CD14-positive monocyte (primary cell): Measurements from ENCODE around the gene MAD1L1. TPM values are rescaled to one million over a fixed set of nuclear protein-coding genes. Genes with fewer than 3 reads are reported as not detected.

Experiments
- DNase-seq, 3 donors: peaks; one replicate each; pipeline ENCODE4 v3.0.0-alpha.2; 2011 to 2022
- H2AFZ ChIP-seq: 2 replicates; pipeline ENCODE4 v1.6.0; 2012; ENCODE audit warnings: mild to moderate bottlenecking, low read depth, low read length, inconsistent platforms; ENCODE audit not compliant: insufficient read depth, poor library complexity, severe bottlenecking
- H3K27ac ChIP-seq, 2 donors: 1 replicate in 1 of 2; 2 replicates in 1 of 2; pipeline ENCODE4 v1.5.1; 2012 to 2013; ENCODE audit warnings: low read length in 2 of 2, control low read depth in 1 of 2, inconsistent platforms in 1 of 2, low read depth in 1 of 2, mild to moderate bottlenecking in 1 of 2
- H3K27me3 ChIP-seq, 2 donors: one replicate each; pipeline versions ENCODE4 v1.6.0 to v1.6.1; 2011 to 2013; ENCODE audit warnings: low read length in 2 of 2; ENCODE audit not compliant: control insufficient read depth in 2 of 2, insufficient read depth in 2 of 2
- H3K36me3 ChIP-seq, 2 donors: replicated peaks in 1 of 2; 1 replicate in 1 of 2; 2 replicates in 1 of 2; pipeline versions ENCODE4 v1.5.1 to v1.6.1; 2012 to 2013; ENCODE audit warnings: low read length in 2 of 2, control low read depth in 1 of 2, inconsistent platforms in 1 of 2, mild to moderate bottlenecking in 1 of 2; ENCODE audit not compliant: insufficient read depth in 2 of 2, control insufficient read depth in 1 of 2
- H3K4me1 ChIP-seq, 2 donors: 1 replicate in 1 of 2; 2 replicates in 1 of 2; pipeline versions ENCODE4 v1.5.1 to v1.6.1; 2012 to 2013; ENCODE audit warnings: low read length in 2 of 2, control low read depth in 1 of 2, inconsistent platforms in 1 of 2, mild to moderate bottlenecking in 1 of 2, moderate library complexity in 1 of 2; ENCODE audit not compliant: insufficient read depth in 2 of 2, control insufficient read depth in 1 of 2
- H3K4me2 ChIP-seq: replicated peaks from 2 replicates; pipeline ENCODE3; 2012; ENCODE audit warnings: low read length, moderate library complexity, mild to moderate bottlenecking; ENCODE audit not compliant: poor library complexity, severe bottlenecking; ENCODE audit errors: extremely low read depth
- H3K4me3 ChIP-seq, 3 experiments: fragments of 200-600 bp in 1 of 3; sonication (generic) in 1 of 3; replicated peaks in 1 of 3; 1 replicate in 2 of 3; 2 replicates in 1 of 3; pipeline ENCODE4 v1.5.1; 2011 to 2013; ENCODE audit warnings: low read length in 3 of 3, mild to moderate bottlenecking in 3 of 3, control low read depth in 2 of 3, low read depth in 2 of 3, inconsistent platforms in 1 of 3, moderate library complexity in 1 of 3
- H3K79me2 ChIP-seq: 2 replicates; pipeline ENCODE4 v1.6.0; 2012; ENCODE audit warnings: mild to moderate bottlenecking, control low read depth, inconsistent platforms, low read length, moderate library complexity; ENCODE audit not compliant: insufficient read depth
- H3K9ac ChIP-seq: 2 replicates; pipeline ENCODE4 v1.6.0; 2017; ENCODE audit warnings: low read length, mild to moderate bottlenecking; ENCODE audit not compliant: insufficient read depth, poor library complexity, severe bottlenecking
- H3K9me3 ChIP-seq, 2 donors: replicated peaks in 1 of 2; 1 replicate in 1 of 2; 2 replicates in 1 of 2; pipeline versions ENCODE4 v1.5.1 to v1.6.1; 2012 to 2013; ENCODE audit warnings: low read length in 2 of 2, control low read depth in 1 of 2; ENCODE audit not compliant: control insufficient read depth in 1 of 2, insufficient read depth in 1 of 2
- H4K20me1 ChIP-seq: 2 replicates; pipeline ENCODE4 v1.6.0; 2012; ENCODE audit warnings: mild to moderate bottlenecking, low read length, control low read depth, moderate library complexity; ENCODE audit not compliant: insufficient read depth
- H3K27ac Mint-ChIP-seq, 7 donors: one replicate each; pipeline ENCODE4 v1.8.0; 2020; ENCODE audit warnings: mild to moderate bottlenecking in 7 of 7, mixed read lengths in 7 of 7, moderate library complexity in 6 of 7, inconsistent platforms in 2 of 7
- H3K27me3 Mint-ChIP-seq, 3 donors: one replicate each; pipeline ENCODE4 v1.8.0; 2021 to 2022; ENCODE audit warnings: low read depth in 3 of 3, mild to moderate bottlenecking in 3 of 3, mixed read lengths in 3 of 3, moderate library complexity in 3 of 3, inconsistent platforms in 1 of 3
- H3K36me3 Mint-ChIP-seq, 2 donors: one replicate each; pipeline ENCODE4 v1.8.0; 2020; ENCODE audit warnings: mixed read lengths in 2 of 2, inconsistent platforms in 1 of 2, mild to moderate bottlenecking in 1 of 2
- H3K4me1 Mint-ChIP-seq: one replicate; pipeline ENCODE4 v1.8.0; 2020; ENCODE audit warnings: mild to moderate bottlenecking, mixed read lengths
- H3K4me3 Mint-ChIP-seq, 2 donors: one replicate each; pipeline ENCODE4 v1.8.0; 2020; ENCODE audit warnings: mild to moderate bottlenecking in 2 of 2, mixed read lengths in 2 of 2, moderate library complexity in 1 of 2
- H3K9me3 Mint-ChIP-seq, 7 donors: one replicate each; pipeline ENCODE4 v1.8.0; 2020 to 2022; ENCODE audit warnings: mixed read lengths in 7 of 7, mild to moderate bottlenecking in 6 of 7, moderate library complexity in 6 of 7, inconsistent platforms in 2 of 7
- CTCF ChIP-seq: fragments of 200-600 bp; IDR thresholded peaks from one replicate; pipeline ENCODE4 v1.8.0; 2022; ENCODE audit warnings: antibody characterized with exemption, mild to moderate bottlenecking
- whole genome bisulfite sequencing: methylation state at CpG from one replicate; pipeline ENCODE4 v1.1.5; 2013; ENCODE audit warnings: missing lambda C conversion rate; ENCODE audit not compliant: insufficient coverage; 5-methylcytosine and 5-hydroxymethylcytosine counted together
- intact Hi-C, 2 donors: fragments of 100-400 bp; cut with micrococcal nuclease; formaldehyde crosslinking; loops; one replicate each; pipeline versions ENCODE4 v1.15.0 to v1.15.1; 2023
- polyA plus RNA-seq, 3 donors: library from polyadenylated mRNA; depleted of rRNA in 1 of 3; unstranded in 2 of 3; stranded (reverse) in 1 of 3; fragments of 300-500 nt in 2 of 3; fragments of >200 nt in 1 of 3; fragmentation: Illumina TruSeq in 2 of 3; gene quantifications; 1 replicate in 2 of 3; 2 replicates in 1 of 3; pipeline ENCODE4 v1.2.3, GENCODE V29; 2012 to 2021

The MAD1L1 gene
- polyA plus RNA-seq, 3 donors: 22.0 to 39.4 (median 33.2) TPM

DNA sequence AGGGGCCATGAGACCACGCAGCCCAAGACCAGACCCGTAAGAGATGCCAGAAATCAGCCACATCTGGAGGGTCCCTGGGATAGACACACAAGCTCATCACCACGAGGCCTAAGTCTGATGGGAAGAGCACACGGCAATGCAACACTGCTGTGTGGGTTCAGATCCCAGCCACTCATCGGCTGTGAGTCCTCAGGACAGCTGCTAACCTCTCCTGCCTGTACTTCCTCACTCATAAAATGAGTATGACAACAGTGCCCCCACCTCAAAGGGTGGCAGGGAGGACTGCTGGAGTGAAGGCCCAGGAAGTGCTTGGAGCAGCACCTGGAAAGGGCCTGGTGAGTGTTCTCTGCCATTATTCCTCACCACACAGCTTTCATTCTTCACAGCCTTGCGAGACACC is 60.9 kb downstream of the MAD1L1 start:
- Histone ChIP-seq H3K27ac (no peak overlapping the region), H3K4me3 (no peak overlapping the region), H3K36me3 (peaks cover 10 to 37% of the 10 kb centered on the region in 2 donors), H3K4me2 (no peak overlapping the region), H2AFZ (no peak overlapping the region), H3K9me3 (no peaks in the 10 kb centered on the region), H4K20me1 (no peaks in the 10 kb centered on the region), H3K4me1 (no peaks in the 10 kb centered on the region), H3K79me2 (no peaks in the 10 kb centered on the region), H3K27me3 (no peaks in the 10 kb centered on the region), H3K9ac (no peak overlapping the region)
- WGBS: 88% methylated on average over 5 of the region's 6 CpGs
- no peak overlapping the region for H3K27ac Mint-ChIP-seq
- intact Hi-C loops: no loop called here
- H3K9me3 Mint-ChIP-seq: peaks cover 0 to 3% (median 0%) of the 10 kb centered on the region in 7 donors
- H3K27me3 Mint-ChIP-seq: peaks cover 0 to 2% (median 1%) of the 10 kb centered on the region in 3 donors
- no peak for DNase-seq
- peaks cover 44 to 60% of the 10 kb centered on the region in 2 donors for H3K36me3 Mint-ChIP-seq
- H3K4me1 Mint-ChIP-seq: peaks cover 5% of the 10 kb centered on the region
- TF ChIP-seq CTCF: no peak
- H3K4me3 Mint-ChIP-seq: no peak overlapping the region

DNA sequence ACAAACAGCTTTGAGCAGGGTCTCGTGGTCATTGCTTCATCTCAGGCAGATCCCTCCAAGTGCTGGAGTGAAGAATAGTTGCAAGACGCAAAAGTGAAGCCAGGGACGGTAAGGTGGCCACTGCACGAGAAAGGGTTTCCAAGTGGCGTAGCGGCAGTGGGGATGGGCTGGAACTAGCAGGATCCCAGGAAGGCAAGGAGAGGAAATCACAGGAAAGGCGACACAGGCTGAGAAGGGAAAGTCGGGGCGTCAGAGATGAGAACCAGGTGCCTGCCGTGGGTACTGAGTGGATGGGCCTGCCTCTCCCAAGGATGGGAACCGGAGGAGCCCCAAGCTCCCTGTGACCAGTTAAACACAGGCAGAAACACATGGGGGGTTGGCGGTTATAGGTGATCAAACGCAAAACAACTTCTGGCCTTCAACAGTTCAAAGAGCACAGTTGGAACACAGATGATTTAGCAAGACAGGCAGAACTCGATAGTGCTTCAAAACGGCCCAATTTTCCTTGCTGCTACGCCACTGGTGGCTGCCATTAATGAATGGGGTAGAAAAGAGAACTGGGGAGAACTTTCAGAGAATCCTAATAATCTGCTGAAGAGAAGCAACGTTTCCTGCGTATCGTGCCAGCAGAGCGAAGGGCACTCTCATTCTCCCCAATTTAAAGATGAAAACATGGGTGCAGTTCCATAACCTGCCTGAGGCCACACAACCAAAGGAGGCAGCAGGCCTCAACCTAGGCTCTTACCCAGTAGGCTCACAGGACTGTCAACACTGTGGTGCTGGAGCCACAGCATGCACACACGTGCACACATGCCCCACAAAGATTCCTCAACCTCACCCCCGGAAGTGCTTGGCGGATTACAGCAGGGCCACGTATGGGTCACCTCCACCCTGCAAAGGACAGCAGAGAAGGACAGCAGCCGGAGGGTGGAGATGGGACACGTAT is 61.9 kb downstream of the MAD1L1 start:
- Histone ChIP-seq H2AFZ (no peak overlapping the region), H3K4me3 (no peak overlapping the region), H3K4me1 (no peaks in the 10 kb centered on the region), H3K9ac (no peak overlapping the region), H3K27ac (no peak overlapping the region), H3K36me3 (peaks cover 10 to 45% of the 10 kb centered on the region in 2 donors), H3K79me2 (no peaks in the 10 kb centered on the region), H4K20me1 (no peaks in the 10 kb centered on the region), H3K4me2 (no peak overlapping the region), H3K9me3 (no peaks in the 10 kb centered on the region), H3K27me3 (no peaks in the 10 kb centered on the region)
- WGBS: 95% methylated on average over 25 of the region's 26 CpGs
- intact Hi-C loops: no loop called here
- no peak for DNase-seq
- H3K27me3 Mint-ChIP-seq: peaks cover 0 to 2% (median 1%) of the 10 kb centered on the region in 3 donors
- no peak overlapping the region for H3K4me3 Mint-ChIP-seq
- peak overlapping the region in 2 of 7 donors; percentile 10 to 51 for H3K27ac Mint-ChIP-seq
- H3K36me3 Mint-ChIP-seq: peaks cover 44 to 69% of the 10 kb centered on the region in 2 donors
- H3K9me3 Mint-ChIP-seq: peaks cover 0 to 3% (median 0%) of the 10 kb centered on the region in 7 donors
- TF ChIP-seq CTCF: no peak
- H3K4me1 Mint-ChIP-seq: peaks cover 5% of the 10 kb centered on the region
